Adrenal gland (tissue), 5 donors: Measurements from ENCODE around the gene FMN1.
"Not testable (repeated sequence)": the region's sequence is repeated elsewhere in the genome, so short reads cannot be mapped to it uniquely, and the experiment has no call there.

ENCODE experiments used
- POLR2A ChIP-seq, 2 donors: fragments of 450-650 bp; IDR thresholded peaks; one replicate each; pipeline ENCODE4 v1.6.1; 2017; ENCODE audit warnings: antibody characterized with exemption in 2 of 2, mild to moderate bottlenecking in 2 of 2, moderate library complexity in 1 of 2
- TF ChIP-seq, protein P1 (sequence below), 6 experiments: fragments of 450-650 bp in 4 of 6; fragments of 200-600 bp in 2 of 6; sonication (generic) in 1 of 6; IDR thresholded peaks; 1 replicate in 5 of 6; 2 replicates in 1 of 6; pipeline versions ENCODE4 v1.5.1 to v1.8.0; 2016 to 2021; ENCODE audit warnings: antibody characterized with exemption in 6 of 6, mild to moderate bottlenecking in 2 of 6, moderate library complexity in 1 of 6
- donor health status: DM: no; HTN: no; CAD: no.

- TF ChIP-seq, protein P1, sequence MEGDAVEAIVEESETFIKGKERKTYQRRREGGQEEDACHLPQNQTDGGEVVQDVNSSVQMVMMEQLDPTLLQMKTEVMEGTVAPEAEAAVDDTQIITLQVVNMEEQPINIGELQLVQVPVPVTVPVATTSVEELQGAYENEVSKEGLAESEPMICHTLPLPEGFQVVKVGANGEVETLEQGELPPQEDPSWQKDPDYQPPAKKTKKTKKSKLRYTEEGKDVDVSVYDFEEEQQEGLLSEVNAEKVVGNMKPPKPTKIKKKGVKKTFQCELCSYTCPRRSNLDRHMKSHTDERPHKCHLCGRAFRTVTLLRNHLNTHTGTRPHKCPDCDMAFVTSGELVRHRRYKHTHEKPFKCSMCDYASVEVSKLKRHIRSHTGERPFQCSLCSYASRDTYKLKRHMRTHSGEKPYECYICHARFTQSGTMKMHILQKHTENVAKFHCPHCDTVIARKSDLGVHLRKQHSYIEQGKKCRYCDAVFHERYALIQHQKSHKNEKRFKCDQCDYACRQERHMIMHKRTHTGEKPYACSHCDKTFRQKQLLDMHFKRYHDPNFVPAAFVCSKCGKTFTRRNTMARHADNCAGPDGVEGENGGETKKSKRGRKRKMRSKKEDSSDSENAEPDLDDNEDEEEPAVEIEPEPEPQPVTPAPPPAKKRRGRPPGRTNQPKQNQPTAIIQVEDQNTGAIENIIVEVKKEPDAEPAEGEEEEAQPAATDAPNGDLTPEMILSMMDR (IDR thresholded peaks at IDR 0.05), result not testable (repeated sequence)
- TF ChIP-seq POLR2A (IDR thresholded peaks at IDR 0.05), result not testable (repeated sequence)
Measured at GRCh38 chr15:32846671-32847070, 347.8 kb downstream of the FMN1 start.
